KMS-11 (cell line): ENCODE data around the gene IGFBP2.

Experiments used
- H2AFZ ChIP-seq: fragments of 200-600 bp; sonication (generic); 2 replicates; pipeline ENCODE4 v1.6.1; 2016; ENCODE audit warnings: antibody characterized with exemption, mixed run types, low read depth
- H3K27ac ChIP-seq: fragments of 200-600 bp; sonication (generic); 2 replicates; pipeline ENCODE4 v1.6.1; 2016; ENCODE audit warnings: mild to moderate bottlenecking, mixed run types
- H3K27me3 ChIP-seq: fragments of 200-600 bp; sonication (generic); 2 replicates; pipeline ENCODE4 v1.6.1; 2017; ENCODE audit warnings: mild to moderate bottlenecking, low read depth, mixed run types, moderate library complexity; ENCODE audit not compliant: insufficient read depth
- H3K36me3 ChIP-seq: fragments of 200-600 bp; sonication (generic); 2 replicates; pipeline ENCODE4 v1.6.1; 2017; ENCODE audit warnings: mild to moderate bottlenecking, mixed run types; ENCODE audit not compliant: insufficient read depth
- H3K4me1 ChIP-seq: fragments of 200-600 bp; sonication (generic); 2 replicates; pipeline ENCODE4 v1.6.1; 2016; ENCODE audit warnings: mild to moderate bottlenecking, low read depth, mixed run types; ENCODE audit not compliant: poor library complexity, severe bottlenecking
- H3K4me2 ChIP-seq: fragments of 200-600 bp; sonication (generic); 2 replicates; pipeline ENCODE4 v1.7.0; 2016; ENCODE audit warnings: mild to moderate bottlenecking, mixed run types
- H3K4me3 ChIP-seq: fragments of 200-600 bp; sonication (generic); IDR thresholded peaks from 2 replicates; pipeline ENCODE4 v1.6.1; 2017; ENCODE audit warnings: low read depth, low read length, mixed read lengths; ENCODE audit not compliant: insufficient read depth
- H3K79me2 ChIP-seq: fragments of 200-600 bp; sonication (generic); 2 replicates; pipeline ENCODE4 v1.6.1; 2016; ENCODE audit warnings: low read depth, mixed run types; ENCODE audit not compliant: insufficient read depth
- H3K9ac ChIP-seq: fragments of 200-600 bp; sonication (generic); 2 replicates; pipeline ENCODE4 v1.6.1; 2016; ENCODE audit warnings: mild to moderate bottlenecking, mixed run types
- H4K20me1 ChIP-seq: fragments of 200-600 bp; sonication (generic); 2 replicates; pipeline ENCODE4 v1.6.1; 2016; ENCODE audit warnings: mild to moderate bottlenecking, mixed run types; ENCODE audit not compliant: insufficient read depth
- CTCF ChIP-seq: fragments of 200-600 bp; sonication (generic); conservative IDR thresholded peaks from 2 replicates; pipeline ENCODE4 v1.6.1; 2017; ENCODE audit warnings: low read depth, mild to moderate bottlenecking, antibody characterized with exemption, low read length, moderate library complexity, mixed read lengths

Gene IGFBP2

GRCh38 chr2:216661639-216662375 lies 28.6 kb downstream of the IGFBP2 start:
- Histone ChIP-seq H2AFZ (no peak overlapping the region), H3K36me3 (no peaks in the 10 kb centered on the region), H3K4me1 (peaks cover 2% of the 10 kb centered on the region), H3K4me3 (no peak overlapping the region), H4K20me1 (no peaks in the 10 kb centered on the region), H3K79me2 (no peaks in the 10 kb centered on the region), H3K4me2 (no peak overlapping the region), H3K27me3 (no peaks in the 10 kb centered on the region), H3K27ac (no peak overlapping the region), H3K9ac (no peak overlapping the region)
- no peak for TF ChIP-seq CTCF

GRCh38 chr2:216663106-216663505 lies 29.9 kb downstream of the IGFBP2 start:
- Histone ChIP-seq H2AFZ (no peak overlapping the region), H3K79me2 (no peaks in the 10 kb centered on the region), H3K4me2 (no peak overlapping the region), H4K20me1 (no peaks in the 10 kb centered on the region), H3K4me1 (peaks cover 2% of the 10 kb centered on the region), H3K27ac (no peak overlapping the region), H3K9ac (no peak overlapping the region), H3K4me3 (no peak overlapping the region), H3K36me3 (no peaks in the 10 kb centered on the region), H3K27me3 (no peaks in the 10 kb centered on the region)
- no peak for TF ChIP-seq CTCF

GRCh38 chr2:216663846-216664245 lies 30.6 kb downstream of the IGFBP2 start:
- no peak for TF ChIP-seq CTCF

DNA sequence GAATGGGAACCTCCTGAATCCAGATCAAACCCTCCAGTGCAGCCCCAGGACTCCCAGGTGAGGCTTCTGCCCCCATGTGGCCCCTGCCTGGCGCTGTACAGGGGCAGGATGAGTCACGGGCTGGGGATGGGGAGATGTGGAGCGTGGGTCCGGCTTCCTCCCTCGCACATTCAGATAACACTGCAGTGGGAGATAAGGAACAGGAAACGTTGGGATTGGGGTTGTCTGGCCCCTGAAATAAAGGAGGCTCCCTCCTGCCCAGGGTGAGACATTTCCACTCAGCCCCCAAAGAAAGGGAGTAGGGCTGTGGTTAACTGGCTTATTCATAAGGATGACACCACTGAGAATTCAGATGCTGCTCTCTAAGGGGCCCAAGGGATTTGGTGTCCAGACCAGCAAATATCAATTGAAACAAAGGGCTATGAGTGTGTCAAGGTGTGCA lies 31.4 kb downstream of the IGFBP2 start:
- no peak overlapping the region for H2AFZ ChIP-seq
- no peaks in the 10 kb centered on the region for H3K27me3 ChIP-seq
- no peak overlapping the region for H3K4me3 ChIP-seq
- H3K27ac ChIP-seq, result no peak overlapping the region
- H3K36me3 ChIP-seq, result no peaks in the 10 kb centered on the region
- no peaks in the 10 kb centered on the region for H3K79me2 ChIP-seq
- H3K9ac ChIP-seq, result no peak overlapping the region
- TF ChIP-seq CTCF, result no peak
- peaks cover 2% of the 10 kb centered on the region for H3K4me1 ChIP-seq
- H3K4me2 ChIP-seq, result no peak overlapping the region
- no peaks in the 10 kb centered on the region for H4K20me1 ChIP-seq

More at GRCh38 chr2:216663846-216664245, 30.6 kb downstream of the IGFBP2 start:
- H3K4me1 ChIP-seq, result peaks cover 2% of the 10 kb centered on the region
- no peak overlapping the region for H3K9ac ChIP-seq
- no peak overlapping the region for H3K4me3 ChIP-seq
- H3K27ac ChIP-seq, result no peak overlapping the region
- H4K20me1 ChIP-seq, result no peaks in the 10 kb centered on the region
- H3K27me3 ChIP-seq, result no peaks in the 10 kb centered on the region
- no peak overlapping the region for H3K4me2 ChIP-seq
- no peaks in the 10 kb centered on the region for H3K36me3 ChIP-seq
- H3K79me2 ChIP-seq, result no peaks in the 10 kb centered on the region
- no peak overlapping the region for H2AFZ ChIP-seq
